PFSK-1 (cell line): ENCODE results near the gene PHACTR3.

Experiments
- FOXP2 ChIP-seq: optimal IDR thresholded peaks from 2 replicates; pipeline ENCODE3; 2011; ENCODE audit warnings: borderline replicate concordance, control low read depth, inconsistent platforms; ENCODE audit not compliant: insufficient read depth; ENCODE audit errors: extremely low read length, extremely low read depth
- POLR2AphosphoS5 ChIP-seq: IDR thresholded peaks from 2 replicates; pipeline ENCODE4 v1.6.1; 2012; ENCODE audit warnings: low read depth, mild to moderate bottlenecking, control low read depth, low read length, moderate library complexity
- REST ChIP-seq, 2 experiments: IDR thresholded peaks; 2 replicates each; pipeline versions ENCODE4 v1.6.1 to v1.8.0; 2011 to 2012; ENCODE audit warnings: low read depth in 2 of 2, low read length in 2 of 2, control low read depth in 1 of 2, inconsistent platforms in 1 of 2, mild to moderate bottlenecking in 1 of 2, moderate library complexity in 1 of 2; ENCODE audit not compliant: insufficient read depth in 1 of 2
- SIN3A ChIP-seq: IDR thresholded peaks from 2 replicates; pipeline ENCODE4 v1.6.1; 2012; ENCODE audit warnings: mild to moderate bottlenecking, low read length, moderate library complexity, borderline replicate concordance; ENCODE audit not compliant: insufficient read depth
- TAF1 ChIP-seq: IDR thresholded peaks from 2 replicates; pipeline ENCODE4 v1.6.1; 2012; ENCODE audit warnings: low read length, control low read depth, borderline replicate concordance; ENCODE audit not compliant: insufficient read depth

The PHACTR3 gene

DNA sequence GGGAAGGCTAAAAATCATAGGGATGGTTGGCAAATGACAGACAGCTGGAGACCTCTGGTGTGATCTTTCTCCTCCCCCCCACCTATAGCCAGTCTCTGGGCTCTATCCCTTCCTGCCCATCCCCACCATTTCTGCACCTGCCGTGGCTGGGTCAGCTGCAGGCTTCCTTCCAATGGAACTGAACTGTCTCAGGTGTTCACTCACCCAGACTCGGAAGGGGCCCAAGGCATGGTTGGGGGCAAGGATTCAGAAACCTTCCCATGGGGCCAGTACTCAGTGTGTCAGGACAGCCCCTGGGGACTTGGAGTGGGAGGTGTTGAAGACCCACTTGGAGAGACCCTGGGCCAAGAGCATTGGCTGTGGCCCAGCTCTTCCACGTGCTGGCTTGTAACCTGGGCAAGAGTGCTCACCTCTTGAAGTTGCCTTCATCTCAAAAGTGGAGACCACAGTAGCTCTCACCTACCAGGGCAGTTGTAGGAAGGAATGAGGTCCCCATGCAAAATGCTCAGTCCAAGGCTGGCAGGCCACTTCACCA, 1.7 kb upstream of the PHACTR3 start:
- TF ChIP-seq REST (IDR thresholded peaks at IDR 0.05; ENCODE audit: insufficient read depth in 1 of 2, low read depth in 2 of 2, low read length in 2 of 2) (no peak), FOXP2 (no peak), SIN3A (no peak), POLR2AphosphoS5 (no peak), TAF1 (no peak)

DNA sequence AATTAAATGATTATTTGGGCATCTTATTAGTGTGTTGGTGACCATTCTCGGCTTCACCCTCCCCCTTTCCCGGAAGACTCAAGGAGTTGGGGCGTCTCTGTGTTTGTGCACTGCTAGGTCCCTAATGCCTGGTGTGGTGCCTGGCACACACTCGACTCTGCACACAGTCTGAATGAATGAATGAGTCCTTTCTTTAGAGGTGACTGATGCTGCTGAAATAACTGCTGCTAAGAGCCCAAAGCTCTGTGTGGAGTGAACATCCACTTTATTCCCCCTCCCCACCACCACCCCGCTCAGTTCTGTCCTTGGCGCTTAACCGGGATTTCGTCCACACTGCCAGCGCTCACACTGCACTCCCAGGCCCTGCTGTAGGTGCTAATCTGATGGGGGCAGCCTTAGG, 1.2 kb upstream of the PHACTR3 start:
- TF ChIP-seq POLR2AphosphoS5 (no peak), TAF1 (no peak), SIN3A (no peak), REST (IDR thresholded peaks at IDR 0.05; ENCODE audit: insufficient read depth in 1 of 2, low read depth in 2 of 2, low read length in 2 of 2) (no peak), FOXP2 (no peak)

DNA sequence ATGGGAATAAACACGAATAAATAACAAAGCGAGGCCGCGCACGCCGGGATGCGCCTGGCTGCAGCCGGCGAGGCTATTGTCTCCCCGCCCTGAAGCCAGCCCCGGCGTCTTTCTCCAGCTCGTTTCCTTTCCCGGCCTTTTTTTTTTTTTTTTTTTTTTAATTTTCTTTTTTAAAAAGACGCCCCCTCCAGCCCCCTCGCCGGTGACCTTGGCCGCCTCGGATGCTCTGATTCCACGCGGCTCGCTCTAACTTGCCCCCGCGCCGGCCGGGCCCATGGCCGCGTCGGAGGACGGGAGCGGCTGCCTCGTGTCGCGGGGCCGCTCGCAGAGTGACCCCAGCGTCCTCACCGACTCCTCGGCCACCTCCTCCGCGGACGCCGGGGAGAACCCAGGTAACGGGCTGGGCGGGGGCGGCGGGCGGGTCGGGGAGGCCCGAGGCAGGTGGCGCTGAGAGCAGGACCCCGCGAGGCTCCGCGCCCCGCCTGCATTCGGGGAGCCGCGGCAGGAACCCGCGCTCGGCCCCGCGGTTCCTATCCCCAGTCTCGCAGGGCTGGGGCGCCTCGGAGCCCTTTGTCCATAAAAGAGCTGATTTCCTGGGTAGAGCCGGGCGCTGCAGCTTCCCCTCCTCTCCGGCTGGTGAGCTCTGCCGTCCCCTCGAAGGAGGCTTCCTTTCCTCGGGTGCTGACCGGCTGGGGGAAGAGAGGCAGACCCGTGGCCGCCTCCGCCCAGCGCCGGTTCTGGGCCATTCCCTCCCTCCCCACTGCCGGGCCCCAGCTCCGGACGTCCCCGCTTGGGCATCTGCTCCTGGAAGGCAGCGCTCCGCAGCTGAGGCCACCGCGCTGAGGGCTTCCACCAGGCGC, 631 bp downstream of the PHACTR3 start:
- TF ChIP-seq TAF1 = no peak
- TF ChIP-seq POLR2AphosphoS5 = no peak

DNA sequence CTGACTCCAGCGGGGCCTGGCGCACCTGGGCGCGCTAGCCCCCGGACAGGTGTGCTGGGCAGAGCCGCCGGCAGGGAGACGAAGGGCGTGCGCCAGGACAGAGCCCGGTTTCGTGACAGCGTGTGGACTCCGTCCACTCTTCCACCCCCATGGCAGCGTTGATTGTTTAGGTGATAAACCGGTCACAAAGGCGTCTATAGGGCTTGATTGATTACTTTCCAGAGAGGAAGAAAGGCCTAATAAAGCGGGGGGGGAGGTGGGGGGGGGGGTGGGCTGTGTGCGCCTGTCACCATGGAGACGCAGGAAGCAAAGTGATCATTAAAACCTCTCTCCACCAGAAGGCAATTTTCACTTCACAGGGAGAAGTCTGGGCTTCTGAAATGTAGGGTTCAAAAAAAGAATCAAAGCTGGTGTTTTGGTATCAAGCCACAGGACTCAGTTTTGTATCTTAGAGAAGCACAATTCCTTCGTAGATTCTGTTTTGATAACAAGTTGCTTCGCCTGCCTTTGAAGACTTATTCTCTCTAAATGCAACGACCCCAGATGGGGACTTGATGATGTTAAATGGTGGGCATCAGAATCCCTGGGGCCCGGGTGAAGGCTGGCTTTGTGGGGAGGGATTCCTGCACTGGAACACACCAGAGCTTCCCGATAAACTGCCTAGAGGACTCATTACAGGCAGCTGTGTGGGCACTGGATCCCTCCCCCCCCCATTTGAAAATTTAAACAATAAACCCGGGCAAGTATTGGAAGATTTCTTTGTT, 1.4 kb downstream of the PHACTR3 start:
- TF ChIP-seq TAF1 (no peak), SIN3A (no peak), POLR2AphosphoS5 (no peak), REST (IDR thresholded peaks at IDR 0.05; ENCODE audit: insufficient read depth in 1 of 2, low read depth in 2 of 2, low read length in 2 of 2) (no peak), FOXP2 (no peak)

- no peak for TF ChIP-seq SIN3A
- TF ChIP-seq POLR2AphosphoS5 = no peak
- TF ChIP-seq FOXP2 = no peak
- no peak for TF ChIP-seq TAF1
- TF ChIP-seq REST (IDR thresholded peaks at IDR 0.05; ENCODE audit: insufficient read depth in 1 of 2, low read depth in 2 of 2, low read length in 2 of 2) = no peak
These were observed 2.2 kb downstream of the PHACTR3 start for GRCh38 chr20:59606566-59606965.
